GM12875 (cell line): ENCODE measurements around the gene TRAPPC10.

Source experiments
- H3K4me3 ChIP-seq: one replicate; pipeline ENCODE4 v1.5.1; 2011; ENCODE audit warnings: low read depth, low read length, control low read depth
- TF ChIP-seq, protein P1 (sequence below): IDR thresholded peaks from 2 replicates; pipeline ENCODE4 v1.5.1; 2011; ENCODE audit warnings: low read depth, mild to moderate bottlenecking, control low read depth, inconsistent platforms, low read length, moderate library complexity, borderline replicate concordance; ENCODE audit not compliant: insufficient read depth

Gene TRAPPC10

GRCh38 chr21:43988016-43988415, 24.1 kb upstream of the TRAPPC10 start:
- TF ChIP-seq, protein P1, sequence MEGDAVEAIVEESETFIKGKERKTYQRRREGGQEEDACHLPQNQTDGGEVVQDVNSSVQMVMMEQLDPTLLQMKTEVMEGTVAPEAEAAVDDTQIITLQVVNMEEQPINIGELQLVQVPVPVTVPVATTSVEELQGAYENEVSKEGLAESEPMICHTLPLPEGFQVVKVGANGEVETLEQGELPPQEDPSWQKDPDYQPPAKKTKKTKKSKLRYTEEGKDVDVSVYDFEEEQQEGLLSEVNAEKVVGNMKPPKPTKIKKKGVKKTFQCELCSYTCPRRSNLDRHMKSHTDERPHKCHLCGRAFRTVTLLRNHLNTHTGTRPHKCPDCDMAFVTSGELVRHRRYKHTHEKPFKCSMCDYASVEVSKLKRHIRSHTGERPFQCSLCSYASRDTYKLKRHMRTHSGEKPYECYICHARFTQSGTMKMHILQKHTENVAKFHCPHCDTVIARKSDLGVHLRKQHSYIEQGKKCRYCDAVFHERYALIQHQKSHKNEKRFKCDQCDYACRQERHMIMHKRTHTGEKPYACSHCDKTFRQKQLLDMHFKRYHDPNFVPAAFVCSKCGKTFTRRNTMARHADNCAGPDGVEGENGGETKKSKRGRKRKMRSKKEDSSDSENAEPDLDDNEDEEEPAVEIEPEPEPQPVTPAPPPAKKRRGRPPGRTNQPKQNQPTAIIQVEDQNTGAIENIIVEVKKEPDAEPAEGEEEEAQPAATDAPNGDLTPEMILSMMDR, result no peak
- H3K4me3 ChIP-seq, result no peak overlapping the region

DNA sequence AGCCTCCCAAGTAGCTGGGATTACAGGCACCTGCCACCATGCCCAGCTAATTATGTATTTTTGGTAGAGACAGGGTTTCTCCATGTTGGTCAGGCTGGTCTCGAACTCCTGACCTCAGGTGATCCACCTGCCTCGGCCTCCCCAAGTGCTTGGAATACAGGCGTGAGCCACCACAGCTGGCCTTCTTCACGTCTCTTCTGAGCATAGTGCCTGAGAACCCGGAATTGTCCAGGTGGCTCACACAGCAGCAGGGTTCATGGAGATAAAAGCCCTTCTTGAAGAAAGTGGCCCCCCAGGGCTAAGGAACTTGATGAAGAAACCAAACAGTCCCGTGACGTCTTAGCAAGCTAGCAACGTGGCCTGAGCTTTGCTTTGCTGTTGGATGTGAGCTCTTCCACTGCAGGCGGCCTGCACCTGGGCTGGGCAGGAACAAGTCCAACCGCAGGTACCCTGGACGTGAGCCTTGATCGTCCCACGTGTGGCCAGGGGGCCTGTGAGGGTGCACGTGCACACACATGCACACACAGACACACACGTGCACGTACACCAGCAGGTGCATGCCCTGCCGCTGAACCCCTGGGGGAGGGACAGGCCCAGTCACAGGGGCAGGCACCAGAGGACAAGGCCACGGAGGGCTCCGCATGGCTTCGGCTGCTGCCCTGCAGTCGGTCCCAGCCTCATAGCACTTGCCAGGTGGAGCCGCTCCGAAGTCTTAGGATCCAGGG, 23.4 kb upstream of the TRAPPC10 start:
- TF ChIP-seq, protein P1, result no peak
- H3K4me3 ChIP-seq, result no peak overlapping the region

- TF ChIP-seq, protein P1, result no peak
- H3K4me3 ChIP-seq, result no peak overlapping the region
Observed at GRCh38 chr21:43989401-43989800, 22.7 kb upstream of the TRAPPC10 start.

DNA sequence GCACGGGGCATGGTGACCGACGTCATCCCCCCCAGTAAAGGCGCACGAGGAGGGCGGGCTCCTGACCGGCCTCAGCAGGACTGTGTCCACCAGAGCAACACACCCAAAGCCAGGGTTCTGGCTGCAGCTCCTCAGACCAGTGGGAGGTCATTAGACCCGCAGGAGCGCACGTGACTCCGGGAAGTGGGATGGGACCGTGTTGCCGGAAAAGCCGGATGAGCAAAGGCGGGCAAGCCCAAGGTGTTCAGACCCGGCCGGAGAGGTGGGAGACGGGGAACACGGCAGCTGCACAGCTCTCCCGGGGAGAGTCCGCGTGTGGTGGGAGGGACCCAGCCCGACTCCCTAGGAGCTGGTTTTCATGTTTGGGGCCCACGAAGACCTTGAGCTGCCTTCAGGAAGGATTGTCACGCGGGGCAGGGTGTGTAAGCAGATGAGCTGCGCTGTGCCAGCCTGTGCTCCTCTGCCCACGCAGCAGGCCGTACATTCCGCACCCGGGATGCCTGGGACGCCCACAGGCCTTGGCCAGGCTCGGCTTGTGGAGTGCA, 20.6 kb upstream of the TRAPPC10 start:
- TF ChIP-seq, protein P1, result no peak

DNA sequence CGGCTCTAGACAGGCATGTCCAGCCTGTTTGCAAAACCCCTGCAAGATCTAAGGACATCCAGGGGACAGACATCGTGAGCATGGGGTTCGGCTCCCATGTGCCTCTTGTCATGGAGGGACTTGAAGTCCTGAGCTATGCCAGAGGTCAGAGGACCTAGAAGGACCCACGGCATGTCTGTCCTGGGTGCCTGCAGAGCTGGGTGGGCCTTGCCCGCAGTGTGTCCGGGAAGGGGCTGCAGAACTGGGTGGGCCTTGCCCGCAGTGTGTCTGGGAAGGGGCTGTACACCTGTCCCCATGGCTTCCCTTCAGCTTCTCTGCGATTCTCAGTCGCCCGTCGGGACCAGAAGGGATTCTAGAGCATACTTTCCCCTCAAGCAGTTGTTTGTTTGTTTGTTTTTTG, 20.0 kb upstream of the TRAPPC10 start:
- TF ChIP-seq, protein P1, result no peak
- no peak overlapping the region for H3K4me3 ChIP-seq

More for the DNA sequence above, 20.6 kb upstream of the TRAPPC10 start:
- no peak overlapping the region for H3K4me3 ChIP-seq

DNA sequence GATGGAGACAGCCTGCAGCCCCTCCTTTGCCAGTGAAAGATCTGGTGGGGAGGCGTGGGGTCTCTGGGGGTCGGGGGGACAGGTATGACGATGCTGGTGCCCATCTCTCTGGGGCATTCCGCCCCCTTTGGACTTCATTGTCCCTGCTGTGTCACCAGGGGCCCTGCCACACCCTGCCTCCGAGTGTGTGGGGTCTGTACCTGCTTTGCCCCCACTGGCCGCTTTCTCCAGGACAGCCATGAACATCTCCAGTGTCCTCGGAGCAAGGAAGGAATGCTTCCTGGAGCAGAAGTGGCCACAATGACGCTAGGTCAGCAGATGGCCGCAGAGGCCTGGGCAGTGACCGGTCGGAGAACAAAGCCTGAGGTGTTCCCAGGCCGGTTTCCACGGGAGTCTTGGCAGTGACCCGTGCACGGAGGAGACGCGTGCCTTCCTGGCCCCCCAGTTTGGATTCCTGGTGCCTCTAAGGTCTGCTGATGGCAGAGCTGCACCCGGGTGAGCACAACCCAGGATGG, 18.6 kb upstream of the TRAPPC10 start:
- TF ChIP-seq, protein P1, result no peak
- H3K4me3 ChIP-seq, result no peak overlapping the region

- no peak overlapping the region for H3K4me3 ChIP-seq
- TF ChIP-seq, protein P1, result no peak
Observed at GRCh38 chr21:43994085-43994484, 18.0 kb upstream of the TRAPPC10 start.
